Peyer's patch (tissue), 4 donors: ENCODE data around the gene EIF2AK2.

Source experiments
- POLR2A ChIP-seq, 2 donors: fragments of 450-650 bp; IDR thresholded peaks; one replicate each; pipeline ENCODE4 v1.5.1; 2017; ENCODE audit warnings: antibody characterized with exemption in 2 of 2, mild to moderate bottlenecking in 2 of 2, moderate library complexity in 2 of 2
- TF ChIP-seq, protein P1 (sequence below), 6 experiments: fragments of 450-650 bp in 4 of 6; fragments of 200-600 bp in 2 of 6; sonication (generic) in 1 of 6; IDR thresholded peaks; one replicate each; pipeline ENCODE4 v1.5.1; 2017 to 2019; ENCODE audit warnings: antibody characterized with exemption in 6 of 6, mild to moderate bottlenecking in 3 of 6, moderate library complexity in 1 of 6

DNA sequence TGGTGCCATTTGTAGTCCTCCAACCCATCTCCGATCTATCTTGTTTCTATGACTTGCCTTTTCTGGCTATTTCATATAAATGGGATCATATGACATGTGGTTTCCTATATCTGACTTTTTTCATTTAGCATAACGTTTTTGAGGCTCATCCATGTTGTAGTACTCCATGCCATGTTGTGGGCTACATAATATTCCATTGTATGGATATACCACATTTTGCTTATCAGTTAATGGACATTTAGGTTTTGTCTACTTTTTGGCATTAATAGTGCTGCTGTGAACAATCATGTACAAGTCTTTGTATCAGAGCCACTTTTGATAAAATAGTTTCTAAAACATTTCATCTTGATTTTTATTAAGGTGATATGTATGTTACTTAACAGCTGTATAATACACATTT, 46.9 kb upstream of the EIF2AK2 start:
- TF ChIP-seq, protein P1, sequence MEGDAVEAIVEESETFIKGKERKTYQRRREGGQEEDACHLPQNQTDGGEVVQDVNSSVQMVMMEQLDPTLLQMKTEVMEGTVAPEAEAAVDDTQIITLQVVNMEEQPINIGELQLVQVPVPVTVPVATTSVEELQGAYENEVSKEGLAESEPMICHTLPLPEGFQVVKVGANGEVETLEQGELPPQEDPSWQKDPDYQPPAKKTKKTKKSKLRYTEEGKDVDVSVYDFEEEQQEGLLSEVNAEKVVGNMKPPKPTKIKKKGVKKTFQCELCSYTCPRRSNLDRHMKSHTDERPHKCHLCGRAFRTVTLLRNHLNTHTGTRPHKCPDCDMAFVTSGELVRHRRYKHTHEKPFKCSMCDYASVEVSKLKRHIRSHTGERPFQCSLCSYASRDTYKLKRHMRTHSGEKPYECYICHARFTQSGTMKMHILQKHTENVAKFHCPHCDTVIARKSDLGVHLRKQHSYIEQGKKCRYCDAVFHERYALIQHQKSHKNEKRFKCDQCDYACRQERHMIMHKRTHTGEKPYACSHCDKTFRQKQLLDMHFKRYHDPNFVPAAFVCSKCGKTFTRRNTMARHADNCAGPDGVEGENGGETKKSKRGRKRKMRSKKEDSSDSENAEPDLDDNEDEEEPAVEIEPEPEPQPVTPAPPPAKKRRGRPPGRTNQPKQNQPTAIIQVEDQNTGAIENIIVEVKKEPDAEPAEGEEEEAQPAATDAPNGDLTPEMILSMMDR (IDR thresholded peaks at IDR 0.05): no peak
- TF ChIP-seq POLR2A (IDR thresholded peaks at IDR 0.05): no peak
